GOT3 (cell line): Measurements from ENCODE around the gene RAB17.
"Not testable (repeated sequence)": the region's sequence is repeated elsewhere in the genome, so short reads cannot be mapped to it uniquely, and the experiment has no call there.

Source experiments
- DNase-seq: peaks from one replicate; lab custom pipeline; 2025; ENCODE audit warnings: mixed read lengths; lab: John Stamatoyannopoulos, UW

Gene RAB17

GRCh38 chr2:237624565-237624964 is 34.0 kb upstream of the RAB17 start:
- DNase-seq: no peak

GRCh38 chr2:237623428-237624403 is 33.2 kb upstream of the RAB17 start:
- DNase-seq: no peak

- DNase-seq: no peak
These were observed 27.9 kb upstream of the RAB17 start for GRCh38 chr2:237618449-237618848.

GRCh38 chr2:237617587-237617982 is 27.1 kb upstream of the RAB17 start:
- DNase-seq: no peak

GRCh38 chr2:237616734-237617586 is 26.4 kb upstream of the RAB17 start:
- DNase-seq: no peak

GRCh38 chr2:237616373-237616733 is 25.8 kb upstream of the RAB17 start:
- no peak for DNase-seq

GRCh38 chr2:237615631-237616249 is 25.2 kb upstream of the RAB17 start:
- no peak for DNase-seq

- no peak for DNase-seq
These were observed 23.7 kb upstream of the RAB17 start for GRCh38 chr2:237614151-237614720.

GRCh38 chr2:237613679-237614078 is 23.1 kb upstream of the RAB17 start:
- no peak for DNase-seq

GRCh38 chr2:237612527-237613357 is 22.2 kb upstream of the RAB17 start:
- no peak for DNase-seq

- DNase-seq: not testable (repeated sequence)
These were observed 16.0 kb upstream of the RAB17 start for GRCh38 chr2:237606522-237606921.

GRCh38 chr2:237604960-237605359 is 14.4 kb upstream of the RAB17 start:
- no peak for DNase-seq

- DNase-seq: no peak
These were observed 13.9 kb upstream of the RAB17 start for GRCh38 chr2:237604391-237604790.

GRCh38 chr2:237603718-237604362 is 13.3 kb upstream of the RAB17 start:
- DNase-seq: no peak

- no peak for DNase-seq
These were observed 12.6 kb upstream of the RAB17 start for GRCh38 chr2:237603049-237603717.

GRCh38 chr2:237602409-237602808 is 11.9 kb upstream of the RAB17 start:
- no peak for DNase-seq

- no peak for DNase-seq
These were observed 11.1 kb upstream of the RAB17 start for GRCh38 chr2:237601453-237602116.

GRCh38 chr2:237600205-237600846 is 9.8 kb upstream of the RAB17 start:
- no peak for DNase-seq
